ENCODE results near the gene PLPP1.

PLPP1 gene

DNA sequence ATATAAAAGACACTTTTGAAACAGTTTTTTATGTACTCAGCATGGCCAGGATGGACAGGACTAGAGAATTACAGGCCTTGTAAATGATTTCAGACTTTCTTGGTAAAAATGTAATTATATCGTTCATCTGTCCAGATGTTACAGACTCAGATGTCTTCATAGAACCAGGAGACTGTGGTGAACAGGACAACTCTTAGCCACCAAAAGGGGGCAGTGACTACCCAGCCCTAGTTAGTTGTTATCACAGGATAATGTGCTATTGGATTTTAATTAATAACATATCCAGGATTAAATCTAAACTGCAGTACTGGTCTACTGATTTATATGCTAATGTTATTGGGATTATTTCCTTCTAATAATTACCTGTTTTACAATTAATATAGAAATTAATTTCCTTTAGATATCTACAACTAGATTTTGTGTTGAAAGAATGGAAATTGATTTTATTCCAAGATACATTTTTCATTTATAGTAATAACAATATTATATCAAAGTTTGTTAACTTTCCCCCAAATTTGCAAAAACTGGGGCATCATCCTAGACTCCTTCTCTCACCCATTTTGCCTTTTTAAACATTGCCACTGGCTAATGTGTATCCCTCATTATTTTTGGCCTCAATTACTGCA lies 127.6 kb downstream of the PLPP1 start:
- DNase-seq (ENCODE audit: low spot score) = peak; percentile 54

DNA sequence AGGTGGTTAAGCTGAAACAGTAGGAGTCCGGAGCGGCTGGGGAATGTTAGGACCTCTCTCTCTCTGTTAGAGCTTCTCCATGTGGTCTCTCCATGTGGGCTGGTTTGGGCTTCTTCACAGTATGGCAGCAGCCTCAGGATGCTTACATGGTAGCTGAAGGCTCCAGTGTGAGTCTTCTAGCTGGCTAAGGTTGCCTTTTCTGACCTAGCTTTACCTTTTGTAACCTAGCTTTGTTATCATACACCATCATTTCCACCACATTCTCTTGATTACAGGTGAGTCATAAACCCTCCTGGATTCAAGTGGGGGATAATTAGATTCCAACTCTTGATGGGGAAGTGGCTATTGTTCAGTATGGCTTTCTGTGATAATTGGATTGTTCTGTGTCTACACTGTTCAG lies 128.5 kb downstream of the PLPP1 start:
- no peak for DNase-seq (ENCODE audit: low spot score)

DNA sequence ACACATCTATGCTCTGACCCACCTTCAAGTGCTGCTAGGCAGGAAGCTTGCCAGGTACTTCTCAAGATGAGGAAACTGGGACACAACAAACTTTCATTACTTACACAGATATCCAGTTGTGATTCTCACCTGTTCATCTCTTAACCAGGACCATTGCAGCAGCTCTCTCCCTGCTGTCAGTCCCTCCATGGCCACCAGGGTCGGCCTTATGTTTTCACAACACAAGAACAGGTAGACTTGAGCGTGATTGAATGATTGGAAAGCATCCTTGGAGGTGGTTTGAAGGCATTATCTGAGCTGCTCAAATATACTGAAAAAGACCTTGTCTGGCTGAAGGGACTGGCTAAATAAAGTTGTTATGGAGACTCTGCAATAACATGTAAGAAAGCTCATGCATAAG lies 132.6 kb downstream of the PLPP1 start:
- peak; percentile 30 for DNase-seq (ENCODE audit: low spot score)

DNA sequence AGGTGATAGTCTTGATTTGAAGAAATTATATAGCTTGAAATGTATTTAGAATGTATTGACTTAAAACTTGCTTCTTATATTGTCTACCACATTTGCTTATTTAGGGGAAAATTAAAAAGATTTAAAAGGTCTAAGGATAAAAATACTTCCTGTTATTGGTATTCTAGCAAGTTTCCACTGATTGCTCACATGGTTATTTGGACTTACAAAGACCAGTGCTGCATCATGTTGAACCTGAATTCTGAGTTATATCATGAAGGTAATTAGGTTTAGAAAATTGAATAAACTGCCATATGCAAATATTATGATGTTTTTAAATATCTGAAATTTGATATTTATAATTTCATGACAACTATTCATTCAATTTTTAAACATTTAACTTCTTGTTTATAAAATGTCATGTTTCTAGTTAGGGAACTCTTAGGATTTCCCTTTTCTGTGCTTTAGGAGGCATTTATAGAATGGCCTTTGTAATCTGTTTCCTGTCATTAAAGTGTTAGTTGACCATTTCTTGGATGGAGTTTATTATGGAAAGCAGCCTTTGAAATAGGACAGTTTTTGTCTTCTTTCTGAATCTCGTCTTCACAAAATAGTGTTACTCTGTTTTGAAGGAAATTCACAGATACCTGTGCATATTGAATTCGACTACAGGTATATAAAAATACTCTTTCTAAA lies 141.1 kb downstream of the PLPP1 start:
- no peak for DNase-seq (ENCODE audit: low spot score)

DNA sequence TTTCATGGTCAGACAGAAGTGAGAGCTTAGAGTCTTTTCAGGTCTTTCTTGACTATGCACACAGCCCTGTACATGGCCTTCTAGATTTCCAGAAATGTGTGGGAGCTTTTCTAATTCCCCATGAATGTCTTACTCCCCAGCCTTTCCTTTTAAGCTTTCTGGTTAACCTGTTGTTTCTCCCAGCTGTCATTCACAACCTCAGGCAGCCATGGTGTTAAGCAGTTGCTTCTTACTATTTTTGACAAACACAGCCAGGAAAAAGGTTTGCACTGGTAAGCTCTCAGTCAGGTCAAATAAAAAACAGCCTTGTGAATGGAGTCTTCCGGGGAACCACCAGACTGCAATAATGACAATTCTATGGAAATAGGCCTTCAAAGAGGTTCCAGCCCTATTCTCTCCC lies 142.1 kb downstream of the PLPP1 start:
- no peak for DNase-seq (ENCODE audit: low spot score)

DNA sequence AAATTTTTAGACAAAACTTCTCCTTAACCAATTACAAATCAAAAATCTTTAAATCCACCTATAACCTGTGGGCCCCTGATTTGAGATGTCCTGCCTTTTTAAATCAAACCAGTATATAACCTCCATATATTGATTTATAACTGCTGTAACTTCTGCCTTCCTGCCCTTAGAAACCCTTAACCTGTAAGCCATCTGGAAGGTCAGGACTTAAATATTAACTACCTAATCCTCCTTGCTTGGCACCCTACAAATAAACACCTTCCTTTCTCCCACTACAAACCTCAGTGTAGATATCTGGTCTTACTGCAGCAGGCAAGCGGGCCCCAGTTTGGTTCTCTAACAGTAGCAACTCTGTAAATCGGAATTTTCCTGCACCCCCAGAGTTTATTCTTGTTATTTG lies 143.1 kb downstream of the PLPP1 start:
- DNase-seq (ENCODE audit: low spot score) = no peak

DNA sequence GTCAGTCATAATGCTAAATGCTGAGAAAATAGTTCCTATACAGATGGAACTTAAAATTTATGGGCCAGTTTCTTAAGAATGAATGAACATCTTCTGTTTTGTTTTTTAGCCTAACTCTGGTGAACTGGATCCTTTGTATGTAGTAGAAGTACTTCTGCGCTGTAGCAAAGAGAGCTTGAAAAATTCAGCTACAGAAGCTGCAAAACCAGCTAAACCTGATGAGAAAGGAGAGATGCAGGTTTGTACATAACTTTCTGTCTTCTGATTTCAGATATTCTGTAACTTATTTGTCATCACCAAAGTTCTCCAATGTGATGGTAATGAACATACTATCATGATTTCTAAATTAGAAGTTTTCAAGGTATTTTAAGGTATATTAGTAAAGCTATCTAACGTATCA lies 146.9 kb downstream of the PLPP1 start:
- DNase-seq (ENCODE audit: low spot score) = no peak

DNA sequence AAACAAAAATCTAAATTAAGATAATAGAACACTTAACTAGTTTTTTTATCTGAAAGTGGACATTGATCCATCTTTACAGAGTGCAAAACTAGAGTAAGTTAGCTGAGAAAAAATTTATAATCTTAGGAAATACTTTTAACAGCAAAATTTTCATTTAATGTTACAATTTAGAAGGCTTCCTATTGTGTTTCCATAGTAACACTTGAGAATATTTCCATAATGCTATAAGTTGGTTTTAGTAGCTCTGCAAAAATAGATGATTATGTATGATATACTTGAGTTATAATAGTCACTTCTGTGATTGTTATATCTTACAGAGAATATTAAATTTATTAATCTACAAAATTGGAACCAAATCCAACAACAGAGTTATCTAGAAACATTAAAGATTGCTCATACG lies 148.4 kb downstream of the PLPP1 start:
- DNase-seq (ENCODE audit: low spot score) = no peak

DNA sequence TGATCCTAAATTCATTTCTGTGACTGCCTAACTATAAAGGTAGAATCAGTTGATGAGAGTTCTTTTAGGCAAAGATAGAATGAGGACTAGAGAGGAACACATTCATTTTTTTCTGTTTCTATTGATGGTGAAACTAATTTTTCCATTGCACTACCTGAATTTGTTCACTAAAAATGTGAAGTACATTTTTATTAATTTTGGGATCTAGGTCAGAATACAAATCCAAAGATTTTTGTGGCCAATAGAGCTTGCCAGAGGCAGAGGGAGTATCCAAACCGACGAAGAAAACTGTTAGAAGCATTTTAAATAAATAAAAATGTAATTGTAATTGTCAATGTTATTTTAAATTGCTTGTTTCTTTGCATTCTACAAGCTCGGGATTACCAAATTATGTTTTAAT lies 148.9 kb downstream of the PLPP1 start:
- DNase-seq (ENCODE audit: low spot score) = no peak

DNA sequence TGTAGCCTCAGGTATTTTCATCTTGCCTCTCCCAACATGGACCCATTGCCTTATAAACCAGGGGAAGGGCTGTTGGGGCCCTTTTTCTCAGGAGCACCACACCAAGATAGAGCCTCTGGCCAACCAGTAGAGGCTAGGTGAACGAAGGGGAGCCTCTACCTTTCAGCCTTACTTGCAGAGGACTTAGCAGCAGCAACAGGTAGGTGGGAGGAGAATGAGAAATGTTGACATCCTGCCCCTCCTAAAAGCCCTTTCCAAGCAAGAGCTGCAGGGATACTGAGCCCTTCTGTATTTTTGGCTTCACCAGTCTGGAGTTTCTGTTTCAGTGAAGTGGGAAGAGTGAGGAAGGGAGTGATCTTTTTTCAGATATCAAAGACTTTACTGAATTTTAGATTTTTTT lies 149.5 kb downstream of the PLPP1 start:
- no peak for DNase-seq (ENCODE audit: low spot score)

DNA sequence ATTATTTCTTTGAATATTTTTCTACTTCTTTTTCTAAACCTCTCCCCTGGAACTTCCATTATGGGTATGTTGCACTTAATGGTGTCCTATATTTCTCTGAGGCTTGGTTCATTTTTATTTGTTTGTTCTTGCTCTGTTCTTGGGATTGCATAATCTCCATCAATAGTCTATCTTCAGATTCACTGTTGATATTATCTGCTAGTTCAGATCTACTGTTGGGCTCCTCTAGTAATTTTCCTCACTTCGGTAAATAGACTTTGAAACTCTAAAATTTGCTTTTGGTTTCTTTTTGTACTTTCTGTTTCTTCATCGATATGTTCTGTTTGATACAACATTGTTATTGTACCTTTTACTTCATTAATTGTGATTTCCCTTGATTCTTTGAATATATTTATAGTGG lies 150.7 kb downstream of the PLPP1 start:
- DNase-seq (ENCODE audit: low spot score) = no peak

DNA sequence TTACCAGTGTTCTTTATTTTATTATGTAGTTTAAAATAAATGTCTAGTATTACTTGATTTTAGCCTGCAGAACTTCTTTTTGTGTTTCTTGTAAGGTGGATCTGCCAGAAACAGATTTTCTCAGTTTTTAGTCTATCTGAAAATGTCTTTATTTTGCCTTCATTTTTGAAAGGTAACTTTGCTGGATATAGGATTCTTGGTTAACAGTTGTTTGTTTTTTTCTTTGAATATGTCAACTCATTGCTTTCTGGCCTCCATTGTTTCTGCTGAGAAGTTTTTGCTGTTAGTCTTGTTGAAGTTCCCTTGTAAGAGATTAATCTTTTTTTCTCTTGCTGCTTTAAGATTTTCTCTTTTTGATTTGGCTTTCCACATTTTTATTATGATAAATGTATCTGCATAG lies 151.5 kb downstream of the PLPP1 start:
- no peak for DNase-seq (ENCODE audit: low spot score)

DNA sequence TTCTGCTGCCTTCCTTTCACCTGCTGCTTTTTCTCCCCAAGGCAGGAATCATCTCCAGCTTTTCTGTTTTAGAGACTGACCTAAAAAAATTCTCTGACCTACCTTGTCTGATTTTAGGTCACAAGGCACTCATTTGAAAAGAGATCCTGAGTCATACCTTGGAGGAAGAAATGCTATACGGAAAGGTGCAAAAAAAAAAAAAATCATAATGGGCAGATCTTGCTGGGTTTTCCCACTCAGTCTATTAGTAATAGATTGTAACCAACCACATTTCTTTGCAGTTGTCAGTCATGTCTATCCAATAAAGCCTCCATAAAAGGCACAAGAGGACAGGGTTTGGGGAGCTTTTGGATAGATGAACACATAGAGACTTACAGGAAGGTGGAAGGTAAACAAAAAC lies 157.0 kb downstream of the PLPP1 start:
- DNase-seq (ENCODE audit: low spot score) = no peak

Measured in D341Med (cell line).